GM21381 (cell line): ENCODE results near the gene TMEM92.
"Not testable (repeated sequence)": the region's sequence is repeated elsewhere in the genome, so short reads cannot be mapped to it uniquely, and the experiment has no call there.

Experiments
- ATAC-seq: cut with Tn5 transposase; IDR thresholded peaks from one replicate; pipeline ENCODE4 v1.9.1; 2021; ENCODE audit warnings: mild to moderate bottlenecking, moderate library complexity; ENCODE audit not compliant: unreplicated experiment

The TMEM92 gene

GRCh38 chr17:50297407-50297865 is 23.2 kb downstream of the TMEM92 start:
- peak; percentile 65 for ATAC-seq

- no peak for ATAC-seq
These were observed 23.8 kb downstream of the TMEM92 start for GRCh38 chr17:50298018-50298417.

GRCh38 chr17:50299776-50300175 is 25.5 kb downstream of the TMEM92 start:
- no peak for ATAC-seq

- not testable (repeated sequence) for ATAC-seq
These were observed 26.6 kb downstream of the TMEM92 start for GRCh38 chr17:50300824-50301223.

GRCh38 chr17:50301891-50302584 is 27.8 kb downstream of the TMEM92 start:
- ATAC-seq, result no peak

- no peak for ATAC-seq
These were observed 28.8 kb downstream of the TMEM92 start for GRCh38 chr17:50303051-50303450.

- ATAC-seq, result no peak
These were observed 29.3 kb downstream of the TMEM92 start for GRCh38 chr17:50303596-50303995.

- no peak for ATAC-seq
These were observed 30.6 kb downstream of the TMEM92 start for GRCh38 chr17:50304781-50305404.

- ATAC-seq, result no peak
These were observed 33.4 kb downstream of the TMEM92 start for GRCh38 chr17:50307654-50308053.

- ATAC-seq, result no peak
These were observed 34.4 kb downstream of the TMEM92 start for GRCh38 chr17:50308666-50309065.

GRCh38 chr17:50310455-50311111 is 36.3 kb downstream of the TMEM92 start:
- peak; percentile 21 for ATAC-seq

- peak; percentile 77 for ATAC-seq
These were observed 36.8 kb downstream of the TMEM92 start for GRCh38 chr17:50311112-50311460.

GRCh38 chr17:50311483-50311882 is 37.2 kb downstream of the TMEM92 start:
- no peak for ATAC-seq

GRCh38 chr17:50312308-50312707 is 38.0 kb downstream of the TMEM92 start:
- no peak for ATAC-seq

- no peak for ATAC-seq
These were observed 40.3 kb downstream of the TMEM92 start for GRCh38 chr17:50314456-50315011.

GRCh38 chr17:50316016-50316587 is 41.8 kb downstream of the TMEM92 start:
- ATAC-seq, result no peak

GRCh38 chr17:50316660-50317059 is 42.4 kb downstream of the TMEM92 start:
- ATAC-seq, result not testable (repeated sequence)

- no peak for ATAC-seq
These were observed 42.9 kb downstream of the TMEM92 start for GRCh38 chr17:50317121-50317520.

- ATAC-seq, result no peak
These were observed 44.4 kb downstream of the TMEM92 start for GRCh38 chr17:50318501-50319285.

- ATAC-seq, result no peak
These were observed 45.2 kb downstream of the TMEM92 start for GRCh38 chr17:50319306-50320004.
